Activated B cell treated with CpG ODN at 0.5 μM for 24 hours (primary cell): Measurements from ENCODE around the gene INPP4A. TPM values are rescaled to one million over a fixed set of nuclear protein-coding genes. Genes with fewer than 3 reads are reported as not detected.

Experiments used
- ATAC-seq: fragments of 200-7000 bp; cut with Tn5 transposase; one replicate; pipeline ENCODE4 v1.10.0; 2021; ENCODE audit warnings: low read depth, mild to moderate bottlenecking, moderate library complexity
- CTCF ChIA-PET: fragments of 350-600 bp; sonication (Branson Sonifier 250); formaldehyde crosslinking; loops from one replicate; lab custom pipeline; 2021; ENCODE audit warnings: antibody characterized with exemption; lab: Charles Lee
- POLR2A ChIA-PET: fragments of 350-600 bp; sonication (Branson Sonifier 250); formaldehyde crosslinking; loops from one replicate; lab custom pipeline; 2021; ENCODE audit warnings: antibody characterized with exemption; lab: Charles Lee
- DNase-seq: peaks from one replicate; pipeline ENCODE4 v3.0.0; 2022
- H3K27ac Mint-ChIP-seq: one replicate; pipeline ENCODE4 v1.8.0; 2020; ENCODE audit warnings: mixed read lengths
- H3K27me3 Mint-ChIP-seq: one replicate; pipeline ENCODE4 v1.8.0; 2021; ENCODE audit warnings: mixed read lengths
- H3K36me3 Mint-ChIP-seq: one replicate; pipeline ENCODE4 v1.8.0; 2021; ENCODE audit warnings: low read depth, mixed read lengths
- H3K4me1 Mint-ChIP-seq: one replicate; pipeline ENCODE4 v1.8.0; 2021; ENCODE audit warnings: mixed read lengths
- H3K4me3 Mint-ChIP-seq: one replicate; pipeline ENCODE4 v1.8.0; 2020; ENCODE audit warnings: mild to moderate bottlenecking, mixed read lengths
- H3K9me3 Mint-ChIP-seq: one replicate; pipeline ENCODE4 v1.8.0; 2020; ENCODE audit warnings: mixed read lengths
- CTCF ChIP-seq: fragments of 200-600 bp; IDR thresholded peaks from one replicate; pipeline ENCODE4 v1.8.0; 2022; ENCODE audit warnings: antibody characterized with exemption, mild to moderate bottlenecking
- intact Hi-C: fragments of 100-400 bp; cut with micrococcal nuclease; formaldehyde crosslinking; loops from one replicate; pipeline ENCODE4 v1.15.1; 2024
- total RNA-seq: library from RNA; stranded (reverse); gene quantifications from 2 replicates; pipeline ENCODE4 v1.2.3, GENCODE V29; 2022

Gene INPP4A
- total RNA-seq, 1 donor from 2014 or later, result 26.6 TPM

GRCh38 chr2:98540536-98540935 is 95.9 kb downstream of the INPP4A start:
- POLR2A ChIA-PET, result no interaction called here
- H3K36me3 Mint-ChIP-seq, result peaks cover 60% of the 10 kb centered on the region
- CTCF ChIA-PET, result no interaction called here
- no peaks in the 10 kb centered on the region for H3K4me1 Mint-ChIP-seq
- TF ChIP-seq CTCF, result no peak
- ATAC-seq, result no peak
- no peak overlapping the region for H3K4me3 Mint-ChIP-seq
- intact Hi-C loops, result no loop called here
- DNase-seq, result no peak
- H3K27me3 Mint-ChIP-seq, result no peaks in the 10 kb centered on the region
- H3K9me3 Mint-ChIP-seq, result no peaks in the 10 kb centered on the region
- no peak overlapping the region for H3K27ac Mint-ChIP-seq

GRCh38 chr2:98541489-98541888 is 96.8 kb downstream of the INPP4A start:
- no peak overlapping the region for H3K4me3 Mint-ChIP-seq
- H3K36me3 Mint-ChIP-seq, result peaks cover 60% of the 10 kb centered on the region
- ChIA-PET POLR2A (no interaction called here), CTCF (no interaction called here)
- intact Hi-C loops, result no loop called here
- no peaks in the 10 kb centered on the region for H3K9me3 Mint-ChIP-seq
- H3K27ac Mint-ChIP-seq, result no peak overlapping the region
- ATAC-seq (no peak), DNase-seq (no peak)
- TF ChIP-seq CTCF, result no peak
- H3K27me3 Mint-ChIP-seq, result no peaks in the 10 kb centered on the region
- no peaks in the 10 kb centered on the region for H3K4me1 Mint-ChIP-seq

- H3K27ac Mint-ChIP-seq, result no peak overlapping the region
- DNase-seq, result no peak
- ATAC-seq, result no peak
- CTCF ChIA-PET, result no interaction called here
- POLR2A ChIA-PET, result interaction anchor here (0.7 kb wide), 1 partner anchor 15 kb away, joined by 4 read pairs; no protein-coding TSS in a partner anchor
- peaks cover 59% of the 10 kb centered on the region for H3K36me3 Mint-ChIP-seq
- no peak for TF ChIP-seq CTCF
- H3K4me1 Mint-ChIP-seq, result peaks cover 3% of the 10 kb centered on the region
- H3K9me3 Mint-ChIP-seq, result no peaks in the 10 kb centered on the region
- no peaks in the 10 kb centered on the region for H3K27me3 Mint-ChIP-seq
- no peak overlapping the region for H3K4me3 Mint-ChIP-seq
- intact Hi-C loops, result no loop called here
Observed at GRCh38 chr2:98541906-98542305, 97.2 kb downstream of the INPP4A start.

- Mint-ChIP-seq H3K4me1 (peaks cover 15% of the 10 kb centered on the region), H3K4me3 (no peak overlapping the region), H3K9me3 (no peaks in the 10 kb centered on the region), H3K27ac (no peak overlapping the region), H3K27me3 (no peaks in the 10 kb centered on the region), H3K36me3 (peaks cover 56% of the 10 kb centered on the region)
- DNase-seq (no peak), ATAC-seq (no peak)
- intact Hi-C loops, result no loop called here
- TF ChIP-seq CTCF, result no peak
- ChIA-PET POLR2A (no interaction called here), CTCF (no interaction called here)
Observed at GRCh38 chr2:98543214-98543613, 98.6 kb downstream of the INPP4A start.

- no peak for TF ChIP-seq CTCF
- no peak for DNase-seq
- intact Hi-C loops, result no loop called here
- Mint-ChIP-seq H3K27me3 (no peaks in the 10 kb centered on the region), H3K27ac (no peak overlapping the region), H3K36me3 (peaks cover 50% of the 10 kb centered on the region), H3K4me3 (no peak overlapping the region), H3K9me3 (no peaks in the 10 kb centered on the region), H3K4me1 (peaks cover 20% of the 10 kb centered on the region)
- CTCF ChIA-PET, result no interaction called here
- POLR2A ChIA-PET, result no interaction called here
- ATAC-seq, result no peak
Observed at GRCh38 chr2:98543842-98544241, 99.2 kb downstream of the INPP4A start.
